Measurements from ENCODE around the gene MRPS26.
"Not testable (repeated sequence)": the region's sequence is repeated elsewhere in the genome, so short reads cannot be mapped to it uniquely, and the experiment has no call there.

The MRPS26 gene

DNA sequence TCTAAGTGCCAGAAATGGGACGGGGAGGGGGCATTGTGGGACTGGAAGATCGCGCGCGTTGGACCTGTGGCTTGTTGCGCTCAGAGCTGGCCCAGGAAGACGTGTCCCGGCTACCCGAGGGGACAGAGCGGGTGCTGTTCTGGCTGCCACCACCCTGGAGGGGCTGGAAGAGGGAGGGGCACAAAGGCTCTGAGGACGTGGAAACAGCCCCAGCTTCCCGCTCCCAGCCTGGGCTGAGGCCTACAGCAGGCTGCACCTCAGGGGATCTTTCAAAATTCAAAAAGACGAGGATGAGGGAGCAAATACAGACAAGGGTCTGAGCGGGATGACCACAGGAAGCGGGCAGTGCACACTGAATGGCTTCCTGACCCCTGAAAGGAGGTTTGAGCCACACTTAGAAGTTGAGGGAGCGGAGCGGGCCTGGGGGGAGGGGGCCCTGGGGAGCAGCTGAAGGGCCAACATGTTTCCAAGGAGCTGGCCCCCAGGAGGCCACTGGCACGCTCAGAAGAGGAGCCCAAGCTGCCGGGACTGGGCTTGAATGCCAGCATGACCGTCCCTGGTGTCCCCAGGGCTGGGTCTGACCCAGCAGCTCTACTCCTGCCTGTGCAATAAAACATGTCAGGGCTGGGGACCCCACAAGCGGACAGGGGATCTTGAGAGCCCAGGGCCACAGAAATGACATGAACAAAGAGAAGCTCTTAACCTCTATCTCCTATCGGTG, 26.8 kb downstream of the MRPS26 start:
- H3K4me3 ChIP-seq (ENCODE audit: low read depth, low read length): peak overlapping the region; percentile 4

- H3K4me3 ChIP-seq (ENCODE audit: low read depth, low read length): not testable (repeated sequence)
These were observed 27.4 kb downstream of the MRPS26 start for GRCh38 chr20:3073251-3073643.

GRCh38 chr20:3074812-3075211, 29.0 kb downstream of the MRPS26 start:
- H3K4me3 ChIP-seq (ENCODE audit: low read depth, low read length): no peak overlapping the region

- not testable (repeated sequence) for H3K4me3 ChIP-seq (ENCODE audit: low read depth, low read length)
These were observed 29.5 kb downstream of the MRPS26 start for GRCh38 chr20:3075315-3075714.

DNA sequence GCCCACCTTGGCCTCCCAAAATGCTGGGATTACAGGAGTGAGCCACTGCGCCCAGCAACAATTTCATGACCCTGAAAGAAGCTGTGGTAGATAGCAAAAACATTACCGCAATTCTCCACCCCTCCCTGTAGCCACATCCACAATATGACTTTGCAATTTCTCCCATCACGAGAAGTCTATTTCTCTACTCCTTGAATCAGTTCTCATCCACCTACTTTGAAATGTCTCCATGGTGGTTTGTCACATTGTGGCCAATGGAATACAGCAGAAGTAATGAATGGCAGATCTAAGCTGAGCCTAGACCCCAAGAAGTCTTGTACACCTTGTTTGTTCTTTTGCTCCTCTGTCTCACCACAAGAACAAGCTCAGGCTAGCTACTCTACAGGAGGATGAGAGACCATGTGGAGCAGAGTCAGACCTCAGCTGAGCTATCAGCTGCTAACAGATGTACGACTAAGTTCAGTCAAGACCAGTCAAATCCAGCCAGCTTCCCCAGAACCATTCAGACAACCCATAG, 31.8 kb downstream of the MRPS26 start:
- no peak overlapping the region for H3K4me3 ChIP-seq (ENCODE audit: low read depth, low read length)

DNA sequence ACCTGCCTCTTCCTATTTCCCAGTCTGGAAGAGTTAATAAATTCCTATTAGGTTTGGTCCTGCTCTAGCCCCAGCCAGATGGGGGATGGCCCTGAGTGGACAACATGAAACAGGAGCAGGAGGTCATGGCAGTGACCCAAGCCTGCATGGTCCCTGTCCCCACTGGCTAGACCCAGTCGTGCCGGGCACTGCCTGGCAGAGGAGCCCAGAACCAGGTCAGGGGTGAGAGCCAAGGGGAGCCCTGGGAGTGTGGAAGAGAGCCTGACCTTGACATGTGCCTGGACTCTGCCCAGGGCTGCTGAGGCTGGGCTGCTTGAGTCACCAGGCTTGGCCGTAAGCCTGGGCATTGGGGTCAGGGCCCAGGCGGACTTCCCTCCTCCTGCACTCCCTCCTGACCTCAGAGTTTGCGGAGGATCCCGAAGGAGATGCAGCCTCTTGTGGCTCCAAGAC, 35.1 kb downstream of the MRPS26 start:
- no peak overlapping the region for H3K4me3 ChIP-seq (ENCODE audit: low read depth, low read length)

- H3K4me3 ChIP-seq (ENCODE audit: low read depth, low read length): no peak overlapping the region
These were observed 35.8 kb downstream of the MRPS26 start for GRCh38 chr20:3081641-3082040.

- no peak overlapping the region for H3K4me3 ChIP-seq (ENCODE audit: low read depth, low read length)
These were observed 36.6 kb downstream of the MRPS26 start for GRCh38 chr20:3082306-3082951.

- peak overlapping the region; percentile 8 for H3K4me3 ChIP-seq (ENCODE audit: low read depth, low read length)
These were observed 37.4 kb downstream of the MRPS26 start for GRCh38 chr20:3082955-3083952.

- H3K4me3 ChIP-seq (ENCODE audit: low read depth, low read length): no peak within 1 kb of the TSS
These were observed 38.6 kb downstream of the MRPS26 start, which contains the start of gene AVP for GRCh38 chr20:3084283-3084985. AVP (minus strand) TSS chr20:3084724; CDS start chr20:3084674, 50 bp downstream.

- no peak overlapping the region for H3K4me3 ChIP-seq (ENCODE audit: low read depth, low read length)
These were observed 39.1 kb downstream of the MRPS26 start for GRCh38 chr20:3084986-3085360.

GRCh38 chr20:3085571-3086072, 39.8 kb downstream of the MRPS26 start:
- H3K4me3 ChIP-seq (ENCODE audit: low read depth, low read length): no peak overlapping the region

- no peak overlapping the region for H3K4me3 ChIP-seq (ENCODE audit: low read depth, low read length)
These were observed 42.2 kb downstream of the MRPS26 start for GRCh38 chr20:3088031-3088430.

- no peak overlapping the region for H3K4me3 ChIP-seq (ENCODE audit: low read depth, low read length)
These were observed 44.7 kb downstream of the MRPS26 start for GRCh38 chr20:3090565-3090964.

GRCh38 chr20:3092611-3093379, 46.9 kb downstream of the MRPS26 start:
- H3K4me3 ChIP-seq (ENCODE audit: low read depth, low read length): peak overlapping the region; percentile 17

GRCh38 chr20:3093861-3094361, 48.1 kb downstream of the MRPS26 start:
- no peak overlapping the region for H3K4me3 ChIP-seq (ENCODE audit: low read depth, low read length)

DNA sequence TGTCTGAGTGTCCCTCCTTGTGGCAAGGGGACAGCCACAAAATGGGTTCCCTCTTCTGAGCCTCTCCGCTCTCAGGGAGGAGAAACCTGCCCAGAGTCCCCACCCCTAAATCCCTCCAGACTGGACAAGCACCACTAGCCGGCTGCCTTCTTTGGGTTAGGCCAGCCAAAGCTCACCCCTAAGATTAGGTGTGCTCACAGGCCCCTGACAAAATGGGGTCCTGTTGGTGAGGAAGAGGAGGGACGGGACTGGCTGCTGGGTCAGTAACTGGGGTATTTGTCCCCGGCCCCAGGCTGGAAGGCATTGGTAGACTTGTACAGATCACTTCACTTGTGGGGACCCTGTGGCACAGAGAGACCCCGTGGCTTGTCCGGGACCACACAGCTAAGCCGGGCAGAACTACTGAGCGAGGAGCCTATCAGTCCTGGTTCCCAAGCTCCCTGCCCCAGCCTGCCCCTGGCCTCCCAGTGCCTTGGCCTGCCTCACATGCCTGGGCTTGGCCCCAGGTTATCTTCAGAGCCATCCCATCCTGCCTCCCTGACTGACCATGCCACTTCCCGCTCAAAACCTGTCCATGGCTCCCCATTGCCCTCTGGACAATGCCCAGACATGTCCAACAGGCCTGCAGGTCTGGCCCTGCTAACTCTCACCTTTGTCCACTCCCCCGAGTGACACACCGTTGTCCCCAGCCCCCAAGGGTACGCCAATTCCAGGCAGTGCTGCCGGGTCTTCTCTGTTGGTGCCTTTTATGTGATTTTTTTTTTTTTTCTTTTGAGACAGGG, 49.2 kb downstream of the MRPS26 start:
- H3K4me3 ChIP-seq (ENCODE audit: low read depth, low read length): no peak overlapping the region
